Measurements from ENCODE around the gene MAJIN.
"Not testable (repeated sequence)": the region's sequence is repeated elsewhere in the genome, so short reads cannot be mapped to it uniquely, and the experiment has no call there.

Gene MAJIN

GRCh38 chr11:64971421-64972233, at the start of gene MAJIN:
Gene MAJIN (minus strand): TSS chr11:64972108. CDS start chr11:64959405, 12,703 bp downstream.
- DNase-seq: peak; percentile 90

- DNase-seq: no peak
These were observed 49.6 kb upstream of the MAJIN start for GRCh38 chr11:65021509-65021908.

DNA sequence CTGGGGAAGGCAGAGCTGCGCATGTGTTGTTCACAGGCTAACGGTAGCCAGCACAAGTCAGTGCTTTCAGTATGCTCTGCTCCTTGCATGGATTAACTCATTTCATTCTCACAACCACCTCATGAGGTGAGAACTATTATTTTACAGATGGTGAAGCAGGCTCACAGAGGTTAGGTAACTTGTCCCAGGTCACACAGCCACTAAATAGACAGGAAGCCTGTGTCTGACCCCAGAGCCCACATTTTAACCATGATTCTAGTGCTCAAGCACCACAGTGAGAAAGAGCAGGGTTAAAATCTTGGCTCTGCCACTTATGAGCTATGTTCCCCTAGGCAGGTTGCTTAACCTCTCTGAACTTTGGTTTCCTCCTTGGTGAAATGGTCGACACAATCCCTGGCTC, 49.1 kb upstream of the MAJIN start:
- no peak for DNase-seq

- no peak for DNase-seq
These were observed 47.9 kb upstream of the MAJIN start for GRCh38 chr11:65019824-65020223.

GRCh38 chr11:65017937-65018336, 46.0 kb upstream of the MAJIN start:
- DNase-seq: no peak

DNA sequence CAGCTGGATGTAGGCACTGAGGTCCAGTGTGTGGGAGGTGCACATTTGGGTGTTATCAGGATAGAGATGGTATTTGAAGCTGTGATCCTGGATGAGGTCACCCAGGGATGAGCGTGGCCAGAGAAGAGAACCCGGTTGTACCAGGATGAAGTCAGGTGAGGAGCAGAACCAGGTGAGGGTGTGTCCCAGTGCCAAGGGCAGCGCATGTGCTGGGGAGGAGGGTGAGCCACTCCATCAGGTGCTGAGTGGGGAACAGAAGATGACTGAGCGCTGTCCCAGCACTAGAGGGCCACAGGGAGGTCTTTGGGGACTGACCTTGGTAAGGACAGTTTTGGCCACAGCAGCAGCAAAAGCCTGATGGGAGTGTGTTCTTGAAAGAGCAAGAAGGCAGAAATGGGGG, 44.8 kb upstream of the MAJIN start:
- no peak for DNase-seq

GRCh38 chr11:65014726-65015227, 42.9 kb upstream of the MAJIN start:
- DNase-seq: no peak

DNA sequence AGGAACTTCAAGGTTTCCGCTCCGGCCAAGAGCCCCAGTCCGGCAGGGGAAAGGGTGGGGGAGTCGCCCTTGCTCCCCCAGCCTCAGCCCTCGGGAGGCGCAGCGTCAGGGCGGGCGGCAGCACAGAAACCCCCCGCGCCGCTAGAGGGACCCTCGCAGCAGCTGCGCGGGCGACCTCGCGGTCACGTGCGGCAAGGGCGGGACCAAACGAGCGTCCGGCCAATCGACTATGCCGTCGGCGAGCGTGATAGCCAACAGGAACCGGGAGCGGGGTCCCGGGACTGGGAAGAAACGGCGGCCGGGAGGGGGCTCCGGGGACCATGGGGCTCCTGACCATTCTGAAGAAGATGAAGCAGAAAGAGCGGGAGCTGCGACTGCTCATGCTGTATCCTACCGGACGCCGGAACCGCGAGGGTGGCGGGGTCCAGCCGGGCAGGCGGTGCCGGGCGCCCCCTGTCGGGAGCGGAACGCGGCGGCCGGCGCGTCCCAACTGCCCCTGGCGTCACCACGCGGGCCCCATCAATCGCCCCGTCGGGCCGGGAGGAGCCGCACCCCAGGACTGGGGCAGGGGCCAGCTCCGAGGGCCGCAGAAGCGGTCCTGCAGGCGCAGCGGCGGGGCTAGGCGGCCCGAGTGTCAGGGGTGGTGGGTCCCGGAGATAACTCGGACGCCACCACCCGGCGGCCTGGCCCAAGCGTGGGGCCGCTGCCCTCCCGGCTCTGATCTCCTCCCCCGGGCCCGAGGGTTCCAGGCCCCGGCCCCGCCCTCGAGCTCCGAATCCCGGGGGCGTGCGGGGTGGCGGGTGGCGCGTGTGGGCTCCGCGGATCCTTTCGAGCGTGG, 42.2 kb upstream of the MAJIN start, which contains the start of gene ARL2:
Gene ARL2, plus strand, starts transcription at position 273 of the 838 bp plus-strand sequence. Its CDS starts 48 bp downstream, at position 321.
- peak; percentile 96 for DNase-seq

GRCh38 chr11:65013130-65013887, 41.4 kb upstream of the MAJIN start:
- peak; percentile 95 for DNase-seq

DNA sequence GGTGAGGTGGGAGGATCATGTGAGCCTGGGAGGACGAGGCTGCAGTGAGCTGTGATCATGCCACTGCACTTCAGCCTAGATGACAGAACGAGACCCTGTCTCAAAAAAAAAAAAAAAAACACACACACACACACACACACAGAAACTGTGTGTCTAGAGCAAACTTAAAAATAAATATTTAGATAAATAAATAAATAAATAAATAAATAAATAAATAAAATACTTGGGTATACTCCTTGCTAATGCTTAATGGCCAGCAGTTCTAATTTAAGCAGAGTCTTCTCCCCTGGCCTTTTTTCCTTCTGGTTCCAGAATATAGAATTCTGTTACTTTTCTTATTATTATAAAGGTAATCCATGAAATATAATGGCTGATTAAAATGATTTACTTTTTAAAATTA, 37.0 kb upstream of the MAJIN start:
- DNase-seq: no peak

DNA sequence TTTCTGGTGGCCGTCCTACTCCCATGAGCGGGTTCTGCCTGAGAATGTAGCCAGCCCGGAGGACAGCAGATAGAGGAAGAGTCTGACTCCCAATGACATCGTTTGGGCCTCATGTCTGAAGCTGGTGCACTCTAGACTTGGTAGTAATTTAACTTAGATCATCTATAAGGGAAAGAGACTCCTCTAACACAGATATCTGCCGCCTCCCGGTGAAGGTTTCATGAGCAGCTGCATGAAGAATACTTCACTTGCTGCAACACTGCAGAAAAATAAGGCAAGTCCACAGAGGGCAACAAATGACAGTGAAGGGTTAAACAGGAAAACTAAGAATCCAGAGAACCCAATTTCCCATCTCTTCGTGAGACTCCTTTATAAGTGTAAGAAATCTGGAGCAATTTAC, 36.1 kb upstream of the MAJIN start:
- no peak for DNase-seq

DNA sequence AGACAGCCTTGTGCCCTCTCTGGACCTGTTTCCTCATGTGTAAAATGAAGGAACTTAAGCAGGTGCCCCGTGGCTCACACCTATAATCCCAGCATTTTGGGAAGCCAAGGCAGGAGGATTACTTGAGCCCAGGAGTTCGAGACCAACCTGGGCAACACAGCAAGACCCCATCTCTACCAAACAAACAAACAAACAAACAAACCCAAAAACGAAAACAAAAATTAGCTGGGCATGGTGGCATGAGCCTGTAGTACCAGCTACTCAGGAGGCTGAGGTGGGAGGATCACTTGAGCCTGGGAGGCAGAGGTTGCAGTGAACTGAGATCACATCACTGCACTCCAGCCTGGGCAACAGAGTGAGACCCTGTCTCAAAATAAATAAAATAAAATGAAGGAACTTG, 32.1 kb upstream of the MAJIN start:
- DNase-seq: not testable (repeated sequence)

DNA sequence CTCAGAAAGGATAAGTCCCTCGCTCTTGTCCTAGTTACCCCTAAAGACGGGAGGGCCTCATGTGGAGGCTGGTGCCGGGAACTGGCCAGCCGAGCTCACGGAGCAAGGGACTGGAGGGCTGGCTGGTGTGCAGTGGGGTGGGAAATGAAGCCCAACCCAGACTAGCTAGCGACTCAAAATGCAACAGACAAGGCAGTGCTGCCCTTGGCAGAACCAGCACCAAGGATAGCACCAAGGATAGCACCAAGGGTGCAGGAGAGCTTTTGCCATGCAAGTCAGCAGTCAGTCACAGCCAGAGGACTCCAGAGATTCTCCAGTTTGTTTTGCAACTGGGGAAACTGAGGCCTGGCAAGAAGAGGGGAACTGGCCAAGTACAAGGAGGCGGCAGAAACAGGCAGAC, 31.4 kb upstream of the MAJIN start:
- DNase-seq: no peak

GRCh38 chr11:65002706-65003105, 30.8 kb upstream of the MAJIN start:
- DNase-seq: no peak

DNA sequence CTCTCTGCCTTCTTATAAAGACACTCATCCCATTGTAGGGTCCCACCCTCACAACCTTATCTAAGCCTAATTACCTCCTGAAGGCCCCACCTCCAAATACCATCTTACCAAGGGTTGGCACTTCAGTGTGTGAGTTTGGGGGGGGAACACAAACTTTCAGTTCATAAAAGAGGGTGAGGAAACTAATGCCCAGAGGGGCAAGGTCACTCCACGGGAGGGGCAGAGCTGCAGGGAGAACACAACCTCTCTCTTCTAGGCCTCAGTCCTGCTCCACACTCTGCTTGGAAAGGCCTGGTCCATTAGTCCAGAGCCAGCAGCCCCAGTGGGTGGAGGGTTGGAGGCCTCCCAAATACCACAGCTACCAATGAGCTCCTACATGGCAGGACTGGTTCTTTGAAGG, 27.6 kb upstream of the MAJIN start:
- no peak for DNase-seq

DNA sequence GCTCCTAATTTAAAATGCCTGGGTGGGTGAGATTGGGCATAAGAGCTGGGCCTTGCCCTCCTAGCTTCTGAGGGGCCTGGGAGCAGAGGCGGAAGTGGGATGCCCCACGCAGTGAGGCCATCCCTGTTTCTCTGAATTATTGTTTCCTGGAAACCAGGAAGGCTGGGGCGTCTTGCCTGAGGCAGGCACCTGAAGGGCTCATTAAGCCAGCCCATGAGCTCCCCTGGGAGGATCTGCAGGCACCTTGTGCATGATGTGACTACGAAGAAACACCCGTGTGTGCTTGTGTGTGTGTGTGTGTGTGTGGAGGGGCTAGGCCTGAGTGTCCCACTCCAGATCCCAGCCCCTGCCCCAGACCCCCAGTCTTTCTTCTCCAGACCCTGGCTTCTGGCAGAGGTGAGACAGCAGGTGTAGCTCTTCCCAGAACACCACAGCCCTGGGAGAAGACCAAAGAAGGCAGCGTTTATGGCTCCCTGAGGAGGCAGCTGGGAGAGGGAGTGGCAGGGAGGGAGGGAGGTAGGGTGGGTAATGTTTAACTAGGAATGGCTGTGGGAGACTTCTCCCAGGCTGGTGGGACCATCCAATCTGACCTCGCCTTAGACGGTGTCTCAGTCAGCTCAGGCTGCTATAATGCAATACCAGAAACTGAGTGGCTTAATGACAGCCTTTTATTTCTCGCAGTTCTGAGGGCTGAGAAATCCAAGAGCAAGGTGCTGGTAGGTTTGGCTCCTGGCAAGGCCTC, 27.0 kb upstream of the MAJIN start:
- DNase-seq: no peak

DNA sequence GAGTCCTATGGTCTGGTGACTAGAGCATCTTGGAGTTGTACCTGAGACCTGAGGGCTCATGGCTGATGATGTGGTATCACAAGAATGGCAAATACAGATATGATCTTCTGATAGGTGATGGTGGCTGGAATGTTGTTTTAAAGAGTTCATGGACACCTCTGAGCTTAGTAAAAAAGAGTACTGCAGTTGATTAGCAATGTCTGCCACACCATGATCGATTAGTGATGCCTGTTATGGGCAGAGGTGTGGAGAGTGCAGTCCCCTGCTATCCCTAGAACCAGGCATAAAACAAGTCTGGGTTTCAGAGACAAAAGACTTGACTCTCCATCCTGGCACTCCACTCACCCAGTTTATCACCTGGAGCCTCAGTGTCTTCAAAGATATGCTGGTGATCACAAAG, 26.2 kb upstream of the MAJIN start:
- no peak for DNase-seq

DNA sequence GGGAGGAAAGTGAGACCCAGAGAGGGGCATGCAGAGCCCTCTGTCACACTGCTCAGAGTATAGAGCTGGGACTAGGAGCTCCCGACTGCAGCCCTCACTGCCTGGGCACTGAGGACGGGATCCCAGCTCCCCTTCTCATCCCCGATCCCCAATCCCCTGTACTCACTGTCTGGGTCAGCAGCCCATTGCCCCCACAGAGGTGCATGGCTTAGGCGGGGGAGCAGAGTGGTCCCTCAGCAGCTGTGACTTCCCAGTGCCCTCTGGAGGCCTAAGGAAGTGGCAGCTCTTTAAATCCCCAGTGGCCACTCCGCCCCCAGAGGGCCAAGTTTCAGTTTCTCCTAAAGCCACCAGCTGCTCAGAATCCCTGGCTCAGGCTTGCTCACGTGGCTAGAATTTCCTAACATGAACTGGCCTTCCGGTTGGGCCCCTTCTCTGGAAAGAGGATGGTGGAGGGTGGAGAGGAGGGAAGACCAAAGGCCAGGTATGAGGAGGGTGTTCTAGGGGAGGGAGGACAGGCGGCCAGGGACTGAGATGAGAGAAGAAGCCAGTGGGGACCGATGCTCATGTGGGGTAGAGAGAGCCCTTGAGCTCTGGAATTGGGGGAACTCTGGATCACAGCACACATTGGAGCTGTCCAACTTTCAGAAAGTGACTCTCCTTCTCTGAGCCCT, 24.9 kb upstream of the MAJIN start, which contains the start of gene BATF2:
Gene BATF2, minus strand, starts transcription at position 262 of the 671 bp plus-strand sequence. Its CDS starts 57 bp downstream, at position 205.
- DNase-seq: peak; percentile 66

DNA sequence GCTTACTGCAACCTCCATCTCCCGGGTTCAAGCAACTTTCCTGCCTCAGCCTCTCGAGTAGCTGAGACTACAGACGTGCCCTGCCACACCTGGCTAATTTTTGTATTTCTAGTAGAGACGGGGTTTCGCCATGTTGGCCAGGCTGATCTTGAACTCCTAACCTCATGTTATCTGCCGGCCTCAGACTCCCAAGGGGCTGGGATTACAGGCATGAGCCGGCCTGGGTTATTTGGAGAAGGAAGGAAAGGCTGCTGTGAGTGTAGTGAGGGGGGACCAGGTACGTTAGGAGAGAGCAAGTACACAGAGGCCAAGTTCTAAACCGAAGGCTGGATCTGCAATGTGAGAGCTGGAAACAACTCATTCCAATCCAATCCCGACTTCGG, 24.4 kb upstream of the MAJIN start:
- no peak for DNase-seq

GRCh38 chr11:64994318-64994717, 22.4 kb upstream of the MAJIN start:
- DNase-seq: no peak

DNA sequence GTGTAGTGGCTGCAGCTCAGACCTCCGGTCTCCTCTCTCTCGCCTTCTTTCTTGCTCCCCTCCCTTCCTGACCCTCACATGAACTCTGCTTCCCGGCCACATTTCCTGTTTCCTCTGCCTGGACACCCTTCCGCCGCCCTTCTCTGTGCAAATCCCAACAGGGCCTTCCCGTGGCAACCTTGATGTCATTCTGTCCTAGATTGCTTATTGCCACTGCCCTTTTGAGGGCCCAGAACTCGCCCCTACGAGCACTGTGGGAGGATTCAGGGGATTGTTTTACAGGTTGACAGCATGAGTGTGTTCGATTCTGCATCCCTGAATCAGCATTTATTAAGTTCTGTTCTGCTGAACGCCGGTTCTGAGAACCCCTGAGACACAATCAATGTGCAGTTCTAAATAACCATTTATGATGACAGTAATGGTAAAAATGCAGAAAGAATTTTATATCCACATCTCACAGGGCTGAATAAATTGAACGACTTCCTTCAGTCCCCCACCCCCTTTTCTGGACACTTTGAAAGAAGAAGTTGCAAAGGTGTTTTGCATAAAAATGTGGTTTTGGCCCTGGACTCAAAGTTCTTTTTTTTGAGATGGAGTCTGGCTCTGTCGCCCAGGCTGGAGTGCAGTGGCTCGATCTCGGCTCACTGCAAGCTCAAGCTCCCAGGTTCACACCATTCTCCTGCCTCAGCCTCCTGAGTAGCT, 18.5 kb upstream of the MAJIN start:
- peak; percentile 71 for DNase-seq

Data from right hindlimb (tissue), 1 donor.